HG03039 (cell line): ENCODE results near the gene AKAP9.
A peak's percentile ranks its signal among the peaks of the same experiment; 100 is the strongest.
"Not testable (repeated sequence)": the region's sequence is repeated elsewhere in the genome, so short reads cannot be mapped to it uniquely, and the experiment has no call there.

ENCODE experiments used
- ATAC-seq: cut with Tn5 transposase; IDR thresholded peaks from one replicate; pipeline ENCODE4 v1.9.1; 2021; ENCODE audit warnings: mild to moderate bottlenecking, moderate library complexity; ENCODE audit not compliant: unreplicated experiment

The AKAP9 gene

DNA sequence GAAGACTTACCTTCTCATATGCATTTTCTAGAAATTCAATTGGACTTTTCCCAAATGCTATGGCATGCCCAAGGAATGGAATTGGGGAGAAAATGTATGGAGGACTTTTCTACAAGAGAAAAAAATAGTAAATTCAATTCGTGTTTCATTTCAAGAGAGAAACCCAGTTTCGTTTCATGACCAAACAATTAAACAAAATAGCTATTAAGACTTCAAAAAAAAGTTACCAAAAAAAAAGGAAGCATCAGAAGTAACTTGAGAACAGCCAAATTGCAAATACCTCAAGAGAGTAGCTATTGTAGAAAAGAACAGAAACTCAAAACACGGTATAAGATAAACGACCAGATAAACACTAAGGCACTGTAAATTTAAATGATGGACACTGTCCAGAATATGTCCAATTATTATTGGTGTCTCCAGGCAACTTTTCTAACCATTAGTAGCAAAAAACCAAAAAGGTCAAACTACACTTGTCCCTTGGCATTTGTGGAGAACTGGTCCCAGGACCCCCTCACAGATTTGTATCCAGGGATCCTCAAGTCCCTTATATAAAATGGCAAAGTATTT lies 191.2 kb downstream of the AKAP9 start:
- no peak for ATAC-seq

GRCh38 chr7:92133133-92133736 lies 192.6 kb downstream of the AKAP9 start:
- no peak for ATAC-seq

- ATAC-seq: peak; percentile 19
Observed at GRCh38 chr7:92133737-92134270, 193.1 kb downstream of the AKAP9 start.

GRCh38 chr7:92134271-92135051 lies 193.8 kb downstream of the AKAP9 start, which contains the start of gene CYP51A1:
Gene CYP51A1, minus strand, starts transcription at chr7:92134477. Its CDS starts 113 bp downstream, at chr7:92134364.
- ATAC-seq: peak; percentile 88

GRCh38 chr7:92135052-92135889 lies 194.6 kb downstream of the AKAP9 start:
- ATAC-seq: no peak

GRCh38 chr7:92137557-92137956 lies 196.9 kb downstream of the AKAP9 start:
- no peak for ATAC-seq

- ATAC-seq: no peak
Observed at GRCh38 chr7:92141161-92141560, 200.5 kb downstream of the AKAP9 start.

- ATAC-seq: not testable (repeated sequence)
Observed at GRCh38 chr7:92142791-92143190, 202.1 kb downstream of the AKAP9 start.

- not testable (repeated sequence) for ATAC-seq
Observed at GRCh38 chr7:92143192-92143880, 202.7 kb downstream of the AKAP9 start.

- ATAC-seq: no peak
Observed at GRCh38 chr7:92149736-92150239, 209.1 kb downstream of the AKAP9 start.

DNA sequence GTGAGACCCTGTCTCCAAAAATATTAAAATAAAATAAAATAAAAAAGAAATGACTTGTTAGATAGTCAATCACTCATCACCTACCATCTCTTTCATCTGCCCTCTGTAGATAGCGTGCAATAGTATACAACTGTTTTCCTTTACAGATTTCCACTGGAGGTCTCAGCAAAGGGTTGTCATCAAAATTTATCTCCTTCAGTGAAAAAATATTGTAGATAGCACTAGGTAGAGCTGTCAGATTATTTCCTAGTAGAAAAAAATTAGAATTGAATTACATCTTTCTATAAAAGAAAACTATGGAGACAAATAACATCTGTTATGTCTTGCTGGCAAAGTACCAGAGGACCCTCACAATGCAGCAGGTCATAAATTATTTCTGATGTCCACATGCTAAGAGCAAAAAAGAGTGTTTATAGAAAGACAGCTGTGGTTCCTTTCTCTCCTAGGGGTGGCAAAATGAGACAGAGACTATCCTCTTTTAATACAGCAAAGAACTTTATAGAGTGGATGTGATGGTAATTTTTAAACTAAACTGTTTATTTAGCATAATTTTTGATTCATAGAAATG lies 209.9 kb downstream of the AKAP9 start:
- ATAC-seq: no peak

DNA sequence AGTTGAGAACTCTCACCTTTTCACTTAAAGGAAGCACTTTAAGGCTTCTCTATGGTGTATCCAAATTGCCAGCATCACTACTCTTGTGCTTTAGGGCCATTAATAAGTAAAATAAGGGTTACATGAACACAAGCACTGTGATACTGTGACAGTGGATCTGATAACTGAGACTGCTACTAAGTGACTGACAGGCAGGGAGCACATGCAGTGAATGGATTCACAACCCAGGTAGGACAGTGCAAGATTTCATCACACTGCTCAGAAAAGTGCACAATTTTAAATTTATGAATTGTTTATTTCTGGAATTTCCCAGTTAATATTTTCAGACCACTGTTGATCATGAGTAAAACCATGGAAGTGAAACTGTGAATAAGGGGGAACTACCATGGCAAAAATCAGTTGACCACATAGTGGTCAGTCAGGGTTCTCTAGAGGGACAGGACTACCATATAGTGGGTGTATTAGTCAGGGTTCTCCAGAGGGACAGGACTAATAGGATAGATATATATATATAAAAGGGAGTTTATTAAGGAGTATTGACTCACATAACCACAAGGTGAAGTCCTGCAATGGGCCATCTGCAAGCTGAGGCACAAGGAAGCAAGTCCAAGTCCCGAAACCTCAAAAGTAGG lies 214.6 kb downstream of the AKAP9 start:
- ATAC-seq: no peak

DNA sequence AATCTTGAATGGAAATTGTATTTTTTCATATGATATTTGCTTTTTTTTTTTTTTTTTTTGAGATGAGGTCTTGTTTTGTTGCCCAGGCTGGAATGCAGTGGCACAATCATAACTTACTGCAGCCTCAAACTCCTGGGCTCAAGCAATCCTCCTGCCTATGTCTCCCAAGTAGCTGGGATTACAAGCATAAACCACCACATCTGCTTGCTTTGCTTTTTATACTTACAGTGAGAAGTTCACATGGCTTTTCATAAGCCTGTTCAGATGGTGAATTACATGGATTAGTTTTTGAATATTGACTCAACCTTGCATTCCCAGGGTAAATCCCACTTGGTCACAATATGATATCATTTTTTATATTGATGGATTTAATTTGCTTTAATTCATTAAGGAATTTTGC lies 216.3 kb downstream of the AKAP9 start:
- no peak for ATAC-seq

GRCh38 chr7:92158660-92159575 lies 218.3 kb downstream of the AKAP9 start:
- ATAC-seq: peak; percentile 62
